ENCODE measurements around the gene DCAKD.
"Not testable (repeated sequence)": the region's sequence is repeated elsewhere in the genome, so short reads cannot be mapped to it uniquely, and the experiment has no call there.

DCAKD gene

DNA sequence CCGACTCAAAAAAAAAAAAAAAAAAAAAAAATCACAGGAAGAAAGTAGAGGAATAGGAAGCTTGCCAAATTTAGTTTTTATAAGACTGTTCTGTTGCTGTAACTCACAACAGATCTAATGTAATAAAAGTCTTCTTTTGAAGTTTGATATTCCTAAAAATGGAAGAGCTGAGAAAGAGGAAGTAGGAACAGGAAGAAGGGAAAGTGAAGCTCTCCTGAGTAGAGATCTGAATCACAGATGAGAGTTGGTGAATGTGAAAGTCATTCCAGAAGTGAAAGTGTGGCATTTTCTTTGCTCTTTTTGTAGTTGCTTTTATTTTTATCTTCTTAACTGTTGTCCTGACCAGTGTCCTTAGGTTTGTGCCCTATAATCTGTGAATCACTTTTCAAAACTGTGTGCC, 11.8 kb upstream of the DCAKD start:
- no peak for DNase-seq (ENCODE audit: low read depth)

DNA sequence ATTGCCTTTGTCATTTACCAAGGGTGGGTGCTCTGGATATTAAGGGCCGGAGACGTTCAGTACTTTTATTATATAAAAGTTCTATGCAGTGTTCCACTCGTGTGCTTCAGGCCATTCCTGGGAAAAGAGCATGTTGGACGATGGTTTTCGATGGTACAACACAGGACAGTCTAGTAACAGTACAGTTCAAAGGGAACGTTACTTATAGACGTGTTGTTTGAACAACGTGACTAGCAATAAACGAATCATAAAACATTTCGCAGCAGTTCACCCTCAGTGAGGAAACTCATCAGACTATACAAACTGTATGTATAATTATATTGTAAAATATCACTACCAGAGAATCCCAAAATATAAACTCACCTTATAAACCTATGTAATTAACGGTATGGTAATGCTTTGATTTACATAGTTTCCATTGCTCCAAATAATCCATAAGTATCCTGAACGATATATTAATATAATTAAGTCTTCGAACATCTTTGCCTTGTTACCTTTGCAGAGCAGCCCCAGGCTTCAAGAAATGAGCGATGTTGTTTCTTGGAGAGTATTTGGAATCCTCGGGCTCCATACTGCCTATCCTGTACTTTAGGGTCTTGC, 10.3 kb upstream of the DCAKD start:
- DNase-seq (ENCODE audit: low read depth) = no peak

DNA sequence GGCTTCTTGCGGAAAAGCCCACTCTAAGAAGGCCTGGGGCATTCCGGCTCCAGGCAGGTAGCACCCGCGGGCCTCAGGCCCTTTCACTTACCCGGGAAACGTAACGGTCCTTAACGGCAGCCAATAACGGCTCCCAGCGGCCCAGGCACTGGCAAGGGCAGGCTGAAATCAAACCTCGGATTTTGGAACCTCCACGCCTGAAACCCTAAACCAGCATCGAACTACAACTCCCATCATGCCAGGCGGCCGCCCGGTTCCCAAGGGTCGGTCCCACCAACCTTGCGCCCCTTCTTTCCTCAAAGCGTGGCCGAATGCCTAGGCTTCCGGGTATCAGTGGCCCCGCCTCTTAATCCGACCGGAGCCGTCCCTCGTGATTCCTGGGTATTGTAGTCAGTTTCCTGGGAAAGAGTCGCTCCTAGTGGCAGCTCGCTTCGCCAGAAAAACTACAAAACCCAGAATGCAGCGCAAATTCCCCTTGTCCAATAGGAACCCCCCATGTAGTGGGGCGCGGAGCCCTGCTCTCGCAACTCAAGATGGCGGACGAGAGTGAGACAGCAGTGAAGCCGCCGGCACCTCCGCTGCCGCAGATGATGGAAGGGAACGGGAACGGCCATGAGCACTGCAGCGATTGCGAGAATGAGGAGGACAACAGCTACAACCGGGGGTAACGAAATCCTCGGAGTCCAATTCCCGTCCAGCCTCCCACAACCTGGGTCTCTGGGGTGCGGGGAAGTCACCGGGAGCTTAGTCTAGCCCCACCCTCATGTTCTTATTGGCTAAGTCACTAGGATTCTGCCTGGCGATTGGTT, 9.6 kb upstream of the DCAKD start, which contains the start of gene NMT1:
Gene NMT1 (plus strand): TSS at position 521 of the 809 bp plus-strand sequence. CDS start 13 bp downstream, at position 534.
- peak; percentile 100 for DNase-seq (ENCODE audit: low read depth)

DNA sequence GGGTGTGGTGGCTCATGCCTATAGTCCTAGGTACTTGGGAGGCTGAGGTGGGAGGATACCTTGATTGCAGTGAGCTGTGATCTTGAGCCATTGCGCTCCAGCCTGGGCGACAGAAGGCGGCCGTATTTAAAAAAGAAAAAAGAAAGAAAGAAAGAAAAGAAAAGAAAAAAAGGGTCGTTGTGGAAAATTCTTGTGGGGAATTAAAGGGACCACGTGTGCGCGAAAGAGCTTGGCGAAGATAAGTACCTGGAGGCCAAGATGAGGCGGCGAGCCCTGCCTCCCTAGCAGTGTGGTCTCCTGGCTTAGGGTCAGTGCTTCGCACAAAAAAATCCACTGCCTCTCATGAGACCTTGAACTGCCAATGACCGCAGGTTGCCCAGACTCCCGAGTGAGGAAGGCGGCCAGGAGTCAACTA, 9.0 kb upstream of the DCAKD start:
- DNase-seq (ENCODE audit: low read depth) = no peak

DNA sequence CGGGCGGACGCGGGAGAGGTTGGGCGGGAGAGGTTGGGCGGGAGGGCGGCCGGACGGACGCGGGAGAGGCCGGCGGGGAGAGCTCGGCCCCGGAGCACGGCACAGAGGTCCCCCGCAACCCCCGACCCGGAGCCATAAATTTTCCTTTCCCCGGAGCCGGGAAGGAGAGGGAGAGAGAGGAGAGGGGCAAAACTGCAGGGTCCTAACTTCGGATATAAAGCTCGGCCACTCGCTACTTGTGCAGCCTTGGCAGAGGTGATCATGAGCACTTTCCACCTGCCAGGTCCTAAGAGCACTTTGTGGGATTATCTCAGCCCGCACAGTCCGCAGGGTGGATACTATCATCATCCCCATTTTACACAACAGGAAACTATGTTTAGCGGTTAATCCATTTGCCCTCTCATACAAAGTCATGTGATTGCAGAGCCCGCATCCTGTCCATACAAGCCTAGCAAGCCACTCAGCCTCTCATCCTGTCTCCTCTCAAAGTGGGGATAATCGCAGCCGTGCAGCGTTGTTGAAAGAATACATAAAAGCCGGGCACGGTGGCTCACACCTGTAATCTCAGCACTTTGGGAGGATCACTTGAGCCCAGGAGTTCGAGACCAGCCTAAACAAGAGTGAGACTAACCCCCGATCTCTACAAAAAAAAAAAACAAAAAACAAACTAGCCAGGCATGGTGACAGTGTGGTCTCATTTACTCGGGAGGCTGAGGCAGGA, 780 bp upstream of the DCAKD start:
- no peak for DNase-seq (ENCODE audit: low read depth)

DNA sequence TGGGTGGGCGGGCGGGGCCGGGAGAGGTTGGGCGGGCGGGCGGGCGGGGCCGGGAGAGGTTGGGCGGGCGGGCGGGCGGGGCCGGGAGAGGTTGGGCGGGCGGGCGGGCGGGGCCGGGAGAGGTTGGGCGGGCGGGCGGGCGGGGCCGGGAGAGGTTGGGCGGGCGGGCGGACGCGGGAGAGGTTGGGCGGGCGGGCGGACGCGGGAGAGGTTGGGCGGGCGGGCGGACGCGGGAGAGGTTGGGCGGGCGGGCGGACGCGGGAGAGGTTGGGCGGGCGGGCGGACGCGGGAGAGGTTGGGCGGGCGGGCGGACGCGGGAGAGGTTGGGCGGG, 254 bp upstream of the DCAKD start:
- not testable (repeated sequence) for DNase-seq (ENCODE audit: low read depth)

DNA sequence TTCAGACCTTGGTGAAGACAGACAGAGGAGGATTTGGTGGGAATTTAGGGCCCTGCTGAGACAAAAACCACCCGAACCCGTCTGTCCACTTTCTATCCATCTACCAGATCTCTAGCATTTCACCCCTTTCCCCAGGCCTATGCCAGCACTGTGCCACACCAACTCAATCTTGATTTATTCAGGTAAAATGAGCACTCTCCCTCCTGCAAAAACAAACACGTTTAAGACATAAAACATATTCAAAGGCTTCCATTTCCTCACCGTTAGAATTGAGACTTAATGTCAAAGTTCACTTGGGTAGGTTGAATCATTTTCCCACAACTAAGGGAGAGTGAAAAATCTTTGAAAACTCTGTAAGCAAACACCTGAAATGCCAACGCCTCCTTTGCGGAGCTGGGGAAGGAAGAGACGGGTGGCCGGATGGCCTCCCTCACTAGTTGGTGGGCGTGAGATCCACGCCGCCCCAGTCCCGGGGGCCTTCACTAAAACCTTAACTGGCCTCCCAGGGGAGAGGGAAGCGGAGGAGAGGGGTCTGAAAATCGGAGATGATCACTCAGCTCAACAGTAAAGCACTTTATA, 862 bp downstream of the DCAKD start:
- DNase-seq (ENCODE audit: low read depth) = no peak

DNA sequence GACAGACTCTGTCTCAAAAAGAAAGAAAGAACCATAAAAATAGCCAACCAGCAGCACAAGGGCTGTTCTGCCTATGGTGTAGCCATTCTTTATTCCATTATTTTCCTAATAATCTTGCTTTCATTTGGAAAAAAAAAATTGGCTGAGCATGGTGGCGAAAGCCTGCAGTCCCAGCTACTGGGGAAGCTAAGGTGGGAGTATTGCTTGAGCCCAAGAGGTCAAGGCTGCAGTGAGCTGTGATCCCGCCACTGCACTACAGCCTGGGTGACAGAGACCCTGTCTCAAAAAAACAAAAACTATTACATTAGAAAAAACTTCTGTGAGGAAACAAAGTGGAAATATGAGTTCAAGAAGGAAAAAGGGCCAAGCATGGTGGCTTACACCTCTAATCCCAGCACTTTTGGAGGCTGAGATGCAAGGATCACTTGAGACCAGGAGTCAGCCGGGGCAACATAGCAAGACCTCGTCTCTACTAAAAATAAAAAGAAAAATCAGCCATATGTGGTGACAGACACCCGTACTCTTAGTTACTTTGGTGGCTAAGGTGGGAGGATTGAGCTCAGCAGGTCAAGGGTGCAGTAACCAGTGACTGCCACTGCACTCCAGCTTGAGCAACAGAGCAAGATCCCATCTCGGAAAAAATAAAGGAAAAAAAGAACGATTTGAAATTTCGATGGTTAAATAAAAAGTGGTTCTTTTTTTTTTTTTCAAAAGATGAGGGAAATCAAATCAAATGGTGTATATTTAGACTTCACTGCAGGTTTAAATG, 2.5 kb downstream of the DCAKD start:
- no peak for DNase-seq (ENCODE audit: low read depth)

DNA sequence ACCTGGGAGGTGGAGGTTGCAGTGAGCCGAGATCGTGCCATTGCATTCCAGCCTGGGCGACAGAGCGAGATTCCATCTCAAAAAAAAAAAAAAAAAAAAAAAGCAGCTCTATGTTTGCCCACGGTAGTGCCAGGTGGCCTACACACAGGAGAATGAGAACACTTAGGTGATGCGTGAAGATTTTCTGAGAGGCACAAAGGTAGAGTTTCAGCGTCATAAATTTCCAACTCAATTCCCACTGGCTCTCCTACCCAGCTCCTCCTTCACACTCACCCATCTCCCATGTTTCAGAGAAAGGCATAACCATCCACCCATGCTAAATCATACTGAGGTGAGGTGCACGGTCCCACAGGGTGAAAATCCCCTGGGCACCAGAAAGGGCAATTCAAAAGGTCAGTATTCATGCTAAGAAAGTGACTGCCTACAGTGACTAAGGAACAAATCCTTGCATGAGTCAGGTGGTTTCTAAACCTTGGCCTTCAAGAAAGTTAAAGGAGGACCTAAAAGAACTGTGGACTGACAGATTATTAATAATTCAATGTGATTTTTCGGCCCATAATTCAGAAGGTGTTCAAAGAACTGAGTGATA, 4.8 kb downstream of the DCAKD start:
- no peak for DNase-seq (ENCODE audit: low read depth)

DNA sequence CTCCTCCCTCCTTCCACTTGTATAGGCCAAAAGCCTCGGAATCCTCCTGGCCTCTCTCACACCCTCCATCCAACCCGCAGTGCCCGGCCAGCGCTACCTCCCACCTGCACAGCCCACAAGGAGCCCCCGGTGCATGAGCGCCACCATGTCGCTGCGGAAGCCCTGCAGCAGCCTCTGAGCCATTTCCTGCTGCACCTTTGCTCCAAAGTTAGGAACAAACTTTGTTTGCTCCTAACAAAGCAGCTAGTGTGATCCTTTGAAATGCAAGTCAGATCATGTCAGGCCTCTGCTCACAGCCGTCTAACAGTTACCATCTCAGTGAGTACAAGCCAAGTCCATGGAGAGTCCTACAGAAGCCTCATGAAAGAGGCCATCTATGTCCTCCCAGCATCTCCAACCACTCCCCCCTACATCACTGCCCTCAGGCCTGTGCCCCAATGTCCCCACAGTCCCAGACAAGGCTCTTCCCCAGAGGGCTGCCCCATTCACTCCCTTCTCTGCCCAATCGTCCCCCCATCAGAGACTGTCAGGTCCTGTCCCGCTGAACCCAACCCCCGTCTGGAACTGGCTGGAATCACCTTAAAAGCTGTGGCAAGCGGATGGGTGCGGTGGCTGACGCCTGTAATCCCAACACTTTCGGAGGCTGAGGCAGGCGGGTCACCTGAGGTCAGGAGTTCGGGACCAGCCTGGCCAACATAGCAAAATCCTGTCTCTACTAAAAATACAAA, 7.5 kb downstream of the DCAKD start:
- no peak for DNase-seq (ENCODE audit: low read depth)

DNA sequence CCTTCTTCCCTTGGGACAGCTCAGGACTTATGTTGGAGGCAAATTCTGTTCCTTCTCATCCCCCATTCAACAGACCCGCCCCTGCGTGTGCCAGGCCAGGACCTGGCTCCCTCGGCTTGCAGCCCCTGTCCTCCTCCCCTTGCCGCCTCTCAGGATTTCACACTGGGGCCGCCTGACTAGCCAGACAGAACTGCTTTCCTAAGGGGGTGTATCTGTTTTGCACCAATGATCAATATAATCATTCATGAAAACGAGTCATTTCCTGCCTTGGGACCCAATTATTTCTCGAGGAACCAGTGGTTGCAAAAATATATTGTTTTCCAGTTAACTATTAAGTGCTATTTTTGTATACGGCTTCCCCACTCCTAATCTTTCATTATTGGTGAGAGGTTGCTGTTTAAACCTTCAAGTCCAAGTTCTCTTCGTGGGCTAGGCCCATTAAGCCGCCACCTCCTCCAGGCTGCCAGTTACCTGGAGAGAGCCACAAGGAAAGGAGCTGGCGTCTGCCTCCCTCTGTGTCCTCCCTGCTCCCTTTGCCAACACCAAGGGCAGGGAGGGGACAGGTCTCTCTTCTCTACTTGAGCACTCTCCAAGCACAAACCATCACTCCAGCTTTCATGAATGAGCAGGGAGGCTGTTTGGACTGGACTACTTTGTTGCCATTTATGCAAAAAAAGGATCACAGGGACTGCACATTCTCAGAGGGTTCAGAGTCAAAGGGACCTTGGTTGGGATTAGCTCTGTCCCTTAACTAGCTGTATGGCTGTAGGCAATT, 8.9 kb downstream of the DCAKD start:
- no peak for DNase-seq (ENCODE audit: low read depth)

DNA sequence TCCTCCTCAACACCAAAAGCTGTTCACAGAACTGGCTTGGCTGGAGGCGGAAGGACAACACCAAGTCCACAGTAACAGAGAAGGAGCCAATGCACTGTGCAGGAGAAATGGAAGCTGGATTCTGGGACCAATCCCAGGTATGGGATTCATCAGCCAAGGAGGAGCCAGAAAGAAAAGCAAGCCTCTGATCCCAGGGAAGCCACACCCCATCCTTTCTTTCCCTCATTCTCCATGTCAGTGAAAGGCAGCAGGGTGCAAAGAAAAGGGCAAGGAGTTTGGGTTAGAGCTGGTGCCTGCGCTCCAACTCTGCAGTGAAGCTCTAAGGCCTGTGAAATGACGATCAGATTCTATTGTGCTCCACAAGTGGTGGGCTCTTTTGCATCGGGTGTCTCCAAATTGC, 11.0 kb downstream of the DCAKD start:
- DNase-seq (ENCODE audit: low read depth) = no peak

DNA sequence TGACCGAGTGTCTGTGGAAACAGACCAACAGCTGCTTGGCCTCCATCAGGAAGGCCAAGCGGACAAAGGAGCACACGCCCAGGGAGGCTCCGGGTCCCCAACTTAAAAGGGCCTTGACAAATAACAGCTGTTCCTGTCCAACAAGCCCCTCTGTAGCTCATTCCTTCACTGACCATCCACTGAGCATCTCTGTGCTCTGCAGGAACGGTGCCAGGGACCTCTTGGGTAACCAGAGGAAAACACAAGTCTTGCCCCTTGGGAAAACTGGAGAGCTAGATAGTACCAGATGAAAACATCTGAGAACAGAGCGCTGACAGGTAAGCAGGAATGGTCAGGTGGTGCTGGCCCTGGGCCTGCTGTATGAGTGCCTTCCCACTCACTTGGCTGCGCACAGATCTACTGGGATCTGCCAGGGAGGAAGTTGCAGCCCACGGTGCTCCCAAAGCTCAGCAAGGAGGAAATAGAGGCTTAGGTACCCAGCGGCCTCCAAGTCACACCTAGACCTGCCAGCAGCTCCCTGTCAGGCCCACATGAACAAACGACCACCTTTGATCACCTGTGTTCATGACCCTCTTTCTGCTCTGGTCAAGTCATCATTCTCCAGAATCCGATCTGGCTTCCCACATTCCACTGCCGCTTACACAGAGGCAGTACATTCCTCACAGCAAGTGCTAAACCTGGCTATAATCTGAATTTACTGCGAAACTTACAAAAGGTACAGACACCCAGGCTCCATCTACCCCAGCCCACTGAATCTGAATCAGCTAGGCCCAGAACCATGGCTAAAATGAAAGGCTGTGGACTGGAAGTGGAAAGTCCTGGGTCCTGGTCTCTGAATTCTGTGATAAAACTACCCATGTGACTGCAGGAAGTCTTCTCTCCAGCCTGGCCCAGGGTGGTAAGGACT, 12.5 kb downstream of the DCAKD start:
- no peak for DNase-seq (ENCODE audit: low read depth)

DNA sequence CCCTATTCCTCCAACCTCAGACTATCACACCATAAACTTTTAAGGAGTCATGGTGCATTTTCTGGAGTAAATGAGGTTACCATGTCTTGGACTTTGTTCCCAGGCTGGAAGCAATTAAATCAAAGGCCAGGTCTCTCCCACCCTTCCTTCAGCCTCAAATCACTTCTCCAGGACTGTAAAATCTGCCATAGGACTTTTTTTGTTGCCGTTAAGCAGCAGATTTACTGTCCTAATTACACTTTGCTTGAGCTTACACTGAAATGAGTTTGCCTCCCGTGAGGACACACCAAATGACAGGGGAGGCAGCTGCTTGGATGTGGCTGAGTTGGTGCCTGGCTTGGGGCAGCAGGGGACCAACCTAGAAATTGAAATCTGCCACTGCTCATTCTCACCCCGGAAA, 14.7 kb downstream of the DCAKD start:
- DNase-seq (ENCODE audit: low read depth) = no peak

DNA sequence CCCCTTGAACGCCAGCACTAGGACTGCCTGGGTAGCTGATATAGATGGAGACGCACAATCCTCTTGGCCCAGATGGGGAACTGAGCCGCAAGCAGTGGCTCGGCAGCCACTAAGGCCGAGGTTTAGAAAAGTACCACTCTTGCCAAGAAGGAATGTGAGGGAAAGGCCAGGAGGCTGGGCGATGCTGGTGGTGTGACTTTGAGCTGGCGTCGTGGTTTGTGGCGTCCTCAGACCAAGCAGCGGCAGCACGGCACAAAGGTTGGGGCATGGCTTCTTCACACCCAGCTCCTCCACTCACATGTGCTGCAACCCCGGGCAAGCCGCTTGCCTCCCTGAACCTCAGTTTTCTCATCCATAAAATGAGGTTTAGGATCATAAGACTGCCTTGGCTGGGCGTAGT, 15.6 kb downstream of the DCAKD start:
- DNase-seq (ENCODE audit: low read depth) = no peak

DNA sequence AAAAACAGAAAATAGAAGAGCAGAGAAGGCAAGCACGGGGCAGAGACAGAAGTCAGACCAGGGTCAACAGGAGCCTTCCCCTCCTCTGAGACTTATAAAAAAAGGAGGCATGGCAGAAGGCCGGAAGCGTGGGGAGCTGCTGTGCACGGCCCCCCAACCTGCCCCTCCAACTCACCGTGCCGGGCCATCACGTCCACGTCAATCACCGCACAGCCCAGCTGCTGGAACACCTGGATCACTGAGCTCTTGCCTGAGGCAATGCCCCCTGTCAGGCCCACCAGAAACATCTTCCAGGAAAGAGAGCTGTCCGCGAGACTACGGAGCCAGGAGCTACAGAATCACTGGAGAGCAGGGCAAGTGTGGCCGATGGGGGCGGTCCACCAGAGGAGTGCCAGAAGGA, 16.8 kb downstream of the DCAKD start:
- DNase-seq (ENCODE audit: low read depth) = no peak

DNA sequence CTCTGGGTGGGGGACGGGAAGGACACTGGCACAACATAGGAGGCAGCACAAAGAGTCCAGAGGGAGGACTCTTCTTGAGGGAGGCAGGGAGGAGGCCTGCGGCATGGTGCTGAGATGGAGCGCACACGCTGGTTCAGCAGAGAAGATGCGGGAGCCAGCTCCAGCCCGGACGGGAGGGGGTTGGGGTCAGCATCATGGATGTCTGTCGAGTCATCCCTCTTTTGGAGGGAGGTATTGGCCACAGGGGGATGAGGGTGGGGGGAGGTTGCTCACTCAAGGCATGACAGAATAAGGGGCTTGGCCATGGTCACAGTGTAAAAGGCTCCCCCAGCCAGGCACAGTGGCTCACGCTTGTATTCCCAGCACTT, 19.3 kb downstream of the DCAKD start:
- DNase-seq (ENCODE audit: low read depth) = no peak

DNA sequence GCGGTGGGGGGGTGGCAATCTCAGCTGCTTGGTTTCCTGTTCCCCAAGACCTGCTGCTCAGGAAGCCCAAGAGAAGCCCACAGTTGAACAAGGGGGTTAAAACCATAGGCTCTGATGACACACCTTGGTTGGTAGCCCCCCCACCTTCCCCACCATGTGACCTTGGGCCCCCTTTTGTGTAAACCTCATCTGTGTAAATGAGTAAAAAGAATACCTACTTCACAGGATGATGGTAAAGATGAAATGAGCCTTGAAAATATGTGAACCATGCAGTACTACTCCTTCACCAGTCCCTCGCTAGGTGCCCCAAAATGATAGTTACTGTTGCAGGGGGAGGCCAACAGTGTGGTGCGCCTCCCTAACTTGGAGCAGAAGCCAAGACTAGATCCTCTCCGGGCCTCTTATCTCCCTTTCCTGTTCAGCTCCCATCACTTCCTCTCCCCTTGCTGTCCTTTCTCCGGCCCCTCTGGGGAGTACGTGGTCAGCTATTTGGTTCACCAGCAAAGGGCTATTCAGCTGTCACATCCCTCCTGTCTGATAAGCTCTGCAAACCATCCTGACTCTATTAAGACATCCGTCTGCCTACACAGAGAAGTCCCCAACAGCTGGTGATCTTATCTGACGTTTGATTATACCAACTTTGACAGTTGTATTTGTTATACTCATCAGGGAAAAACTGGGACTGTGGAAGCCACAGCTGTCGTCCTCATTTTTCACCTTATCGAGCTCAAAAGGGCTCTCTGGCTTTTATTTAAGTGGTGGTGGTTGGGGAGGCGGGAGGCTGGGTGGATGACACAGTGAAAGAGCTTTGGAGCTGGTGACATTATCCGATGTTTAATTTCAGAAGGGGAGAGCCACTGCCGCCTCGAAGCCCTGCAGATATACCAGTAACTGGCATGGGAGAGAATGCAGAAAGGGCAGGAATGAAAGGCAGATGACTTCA, 19.9 kb downstream of the DCAKD start:
- DNase-seq (ENCODE audit: low read depth) = no peak

Measured in stromal cell of bone marrow (primary cell).